NB4 (cell line): ENCODE data around the gene LYPLA2.
A peak's percentile ranks its signal among the peaks of the same experiment; 100 is the strongest.

Experiments
- CTCF ChIP-seq: IDR thresholded peaks from one replicate; pipeline ENCODE4 v1.5.1; 2012; ENCODE audit warnings: low read depth, low read length
- MYC ChIP-seq: IDR thresholded peaks from 2 replicates; pipeline ENCODE4 v1.6.1; 2011; ENCODE audit warnings: low read depth, low read length
- POLR2A ChIP-seq: IDR thresholded peaks from 2 replicates; pipeline ENCODE4 v1.6.1; 2011; ENCODE audit warnings: mild to moderate bottlenecking; ENCODE audit not compliant: insufficient read length; ENCODE audit errors: extremely low read depth
- TF ChIP-seq, protein P1 (sequence below): IDR thresholded peaks from 2 replicates; pipeline ENCODE4 v1.6.1; 2011; ENCODE audit warnings: low read depth, low read length

- TF ChIP-seq CTCF (no peak), POLR2A (peak; percentile 79), MYC (peak; percentile 71)
- TF ChIP-seq, protein P1, sequence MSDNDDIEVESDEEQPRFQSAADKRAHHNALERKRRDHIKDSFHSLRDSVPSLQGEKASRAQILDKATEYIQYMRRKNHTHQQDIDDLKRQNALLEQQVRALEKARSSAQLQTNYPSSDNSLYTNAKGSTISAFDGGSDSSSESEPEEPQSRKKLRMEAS, result peak; percentile 58; the same call in 1 of the 2 replicates
Observed at GRCh38 chr1:23743287-23744152, 47.4 kb upstream of the LYPLA2 start, which contains the start of gene ELOA.
